Measurements from ENCODE around the gene CADPS2.

- no peak for TF ChIP-seq EZH2phosphoT487 (IDR thresholded peaks at IDR 0.05; ENCODE audit: borderline replicate concordance)
- no peak for TF ChIP-seq CTCF (conservative IDR thresholded peaks at IDR 0.05; ENCODE audit: low read length)
These were observed 36.3 kb downstream of the CADPS2 start for GRCh38 chr7:122849957-122850328.

Data from Loucy (cell line).